Effector CD4-positive, alpha-beta T cell (primary cell): ENCODE measurements around the gene C11orf98.
"Not testable (repeated sequence)": the region's sequence is repeated elsewhere in the genome, so short reads cannot be mapped to it uniquely, and the experiment has no call there.

ENCODE experiments used
- DNase-seq: peaks from one replicate; pipeline ENCODE4 v3.0.0-alpha.2; 2020

The C11orf98 gene

GRCh38 chr11:62680825-62681240 is 15.8 kb upstream of the C11orf98 start:
- DNase-seq, result no peak

- peak; percentile 79 for DNase-seq
Measured at GRCh38 chr11:62678770-62679696, 14.0 kb upstream of the C11orf98 start, which contains the start of gene UBXN1. TSS of gene UBXN1 (minus strand) at chr11:62679073. CDS start at chr11:62678923, 150 bp downstream.

- DNase-seq, result no peak
Measured at GRCh38 chr11:62678433-62678769, 13.4 kb upstream of the C11orf98 start.

GRCh38 chr11:62677714-62678113 is 12.7 kb upstream of the C11orf98 start:
- DNase-seq, result no peak

GRCh38 chr11:62677156-62677555 is 12.1 kb upstream of the C11orf98 start:
- no peak for DNase-seq

GRCh38 chr11:62676698-62677097 is 11.7 kb upstream of the C11orf98 start:
- no peak for DNase-seq

- DNase-seq, result not testable (repeated sequence)
Measured at GRCh38 chr11:62675415-62675814, 10.4 kb upstream of the C11orf98 start.

- DNase-seq, result no peak
Measured at GRCh38 chr11:62673196-62673525, 8.2 kb upstream of the C11orf98 start.

GRCh38 chr11:62671608-62672389 is 6.8 kb upstream of the C11orf98 start, which contains the start of the genes LBHD1 and UQCC3:
TSS of gene LBHD1 (minus strand) at chr11:62672267. CDS start at chr11:62670031, 2,236 bp downstream.
TSS of gene UQCC3 (plus strand) at chr11:62671673. CDS start at chr11:62671746, 73 bp downstream.
- DNase-seq, result peak; percentile 63

- no peak for DNase-seq
Measured at GRCh38 chr11:62671236-62671607, 6.2 kb upstream of the C11orf98 start.

GRCh38 chr11:62669420-62670161 is 4.6 kb upstream of the C11orf98 start:
- DNase-seq, result no peak

- DNase-seq, result no peak
Measured at GRCh38 chr11:62667460-62667859, 2.5 kb upstream of the C11orf98 start.

- DNase-seq, result no peak
Measured at GRCh38 chr11:62666259-62666926, 1.4 kb upstream of the C11orf98 start.

GRCh38 chr11:62665599-62666258 is 719 bp upstream of the C11orf98 start:
- peak; percentile 48 for DNase-seq

GRCh38 chr11:62664405-62665074 is 470 bp downstream of the C11orf98 start:
- peak; percentile 46 for DNase-seq

GRCh38 chr11:62656796-62657429 is 8.1 kb downstream of the C11orf98 start:
- no peak for DNase-seq

GRCh38 chr11:62654297-62654696 is 10.7 kb downstream of the C11orf98 start:
- DNase-seq, result no peak

- peak; percentile 30 for DNase-seq
Measured at GRCh38 chr11:62652161-62653006, 12.6 kb downstream of the C11orf98 start.

- not testable (repeated sequence) for DNase-seq
Measured at GRCh38 chr11:62650283-62650682, 14.7 kb downstream of the C11orf98 start.

GRCh38 chr11:62649486-62649885 is 15.5 kb downstream of the C11orf98 start:
- DNase-seq, result no peak
